ENCODE measurements around the gene FAAH2.
"Not testable (repeated sequence)": the region's sequence is repeated elsewhere in the genome, so short reads cannot be mapped to it uniquely, and the experiment has no call there.

Gene FAAH2

DNA sequence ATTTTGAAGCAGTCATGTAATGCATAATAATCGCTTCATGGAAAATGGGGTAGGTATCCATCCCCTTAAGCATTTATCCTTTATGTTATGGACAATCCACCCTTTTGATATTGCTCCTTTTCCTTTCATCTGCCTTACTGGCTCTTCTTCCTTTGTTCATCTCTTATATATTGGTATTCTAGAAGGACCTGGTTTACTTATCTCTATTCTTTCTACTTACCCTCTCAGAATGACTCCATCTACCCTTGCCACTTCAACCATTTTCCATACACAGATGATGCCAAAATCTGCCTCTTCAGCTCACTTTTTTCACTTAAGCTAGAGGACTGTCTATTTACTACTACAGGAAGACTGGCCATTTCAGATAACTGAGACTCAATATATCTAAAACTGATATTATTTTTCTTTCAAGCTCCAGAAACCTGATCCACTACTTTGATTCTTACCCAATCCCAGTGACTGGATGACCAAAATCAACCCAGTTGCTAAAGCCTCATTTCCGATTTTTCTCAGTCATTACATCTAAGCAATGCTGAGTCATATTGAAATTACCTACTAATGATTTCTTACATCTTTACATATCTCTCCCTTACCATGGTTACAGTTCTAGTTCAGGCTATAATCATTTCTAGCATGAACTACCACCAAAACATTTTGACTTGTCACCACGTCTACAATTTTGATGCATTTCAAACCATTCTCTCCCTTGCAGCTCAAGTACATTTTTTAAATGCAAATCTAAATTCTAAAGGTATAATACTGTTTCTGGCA lies 93.7 kb downstream of the FAAH2 start:
- DNase-seq (ENCODE audit: low read depth in 2 of 2) = no peak

DNA sequence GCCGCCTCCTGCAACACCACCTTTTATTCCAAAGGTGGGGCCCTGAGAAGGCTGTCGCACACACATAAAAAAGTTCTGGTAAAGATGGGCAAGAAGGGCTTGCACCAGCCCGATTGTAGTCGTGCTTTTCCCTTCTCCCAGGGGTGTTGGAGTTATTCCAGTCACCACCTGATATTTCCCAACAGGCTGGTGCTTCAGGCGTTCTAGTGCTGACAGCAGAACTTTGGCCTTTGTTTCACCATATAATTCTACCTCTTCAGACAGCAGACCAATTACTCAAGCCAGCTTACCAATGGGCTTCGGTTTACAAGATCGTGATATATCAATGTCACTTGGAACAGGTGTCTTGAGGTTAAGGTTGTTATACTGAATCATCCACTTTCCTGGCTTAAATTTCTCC lies 107.7 kb downstream of the FAAH2 start:
- DNase-seq (ENCODE audit: low read depth in 2 of 2) = not testable (repeated sequence)

DNA sequence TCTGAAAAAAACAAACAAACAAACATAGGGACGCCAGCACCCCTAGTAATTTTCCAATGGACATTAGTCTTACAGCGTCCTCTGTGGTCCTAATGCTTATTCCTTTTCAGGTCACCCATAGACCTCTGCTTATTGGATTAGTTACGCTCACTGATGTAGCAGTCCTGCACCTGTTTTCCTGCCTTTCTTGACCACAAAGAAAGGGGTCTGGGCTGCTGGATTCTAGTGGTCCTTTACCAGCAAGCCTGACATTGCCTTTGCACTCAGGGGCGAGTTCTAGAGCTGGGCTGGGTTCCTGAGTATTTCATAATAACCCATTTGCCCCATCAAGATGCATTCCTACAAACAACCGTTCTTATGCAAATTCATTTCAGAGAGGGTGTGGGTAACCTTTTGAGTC lies 116.7 kb downstream of the FAAH2 start:
- not testable (repeated sequence) for DNase-seq (ENCODE audit: low read depth in 2 of 2)

DNA sequence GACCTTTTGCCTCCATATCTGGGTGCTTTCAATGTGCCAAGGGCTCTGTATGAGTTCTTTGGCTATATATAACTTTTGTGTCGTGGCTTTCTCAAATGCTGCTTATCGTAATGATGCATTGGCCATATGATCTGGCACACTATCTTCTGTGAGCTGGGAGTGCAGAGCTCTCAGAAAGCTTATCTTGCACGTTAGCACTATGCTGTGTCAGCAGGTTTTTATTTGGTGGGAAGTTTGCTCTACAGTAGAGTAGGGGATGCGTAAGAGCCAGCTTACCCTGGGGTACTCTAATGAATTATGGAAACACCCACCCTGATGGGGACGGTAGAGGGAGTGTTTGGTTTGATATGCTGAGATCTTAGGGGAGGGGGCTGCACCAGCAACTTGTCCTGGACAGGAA lies 119.6 kb downstream of the FAAH2 start:
- DNase-seq (ENCODE audit: low read depth in 2 of 2) = no peak

DNA sequence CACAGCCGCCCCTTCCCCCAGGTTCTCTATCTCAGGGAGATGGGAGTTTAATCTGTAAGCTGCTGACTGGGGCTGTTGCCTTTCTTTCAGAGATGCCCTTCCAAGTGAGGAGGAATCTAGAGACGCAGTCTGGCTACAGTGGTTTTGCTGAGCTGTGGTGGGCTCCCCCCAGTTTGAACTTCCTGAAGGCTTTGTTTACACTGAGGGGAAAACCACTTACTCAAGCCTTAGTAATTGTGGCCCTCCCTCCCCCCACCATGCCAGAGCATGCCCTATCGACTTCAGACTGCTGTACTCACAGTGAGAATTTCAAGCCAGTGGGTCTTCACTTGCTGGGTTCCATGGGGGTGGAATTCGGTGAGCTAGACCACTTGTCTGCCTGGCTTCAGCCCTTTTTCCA lies 131.3 kb downstream of the FAAH2 start:
- no peak for DNase-seq (ENCODE audit: low read depth in 2 of 2)

DNA sequence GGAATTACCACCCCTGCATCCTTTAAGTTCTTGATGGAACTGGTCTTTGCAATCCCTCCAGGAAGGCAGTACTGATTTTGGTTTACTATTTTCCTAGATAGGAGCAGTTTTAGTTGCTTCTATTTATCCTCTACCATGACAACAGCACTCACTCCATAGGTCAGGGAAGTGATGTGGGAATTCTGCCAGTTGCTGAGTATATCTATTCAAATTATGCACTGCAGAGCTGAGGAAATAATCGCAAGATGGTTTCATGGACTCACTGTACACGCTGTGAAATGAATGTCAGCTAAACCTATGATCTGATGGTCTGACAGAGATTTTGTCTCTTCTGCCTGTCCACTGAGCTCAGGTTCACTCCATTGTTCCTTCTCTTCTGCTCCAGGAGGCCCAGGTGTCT lies 135.8 kb downstream of the FAAH2 start:
- DNase-seq (ENCODE audit: low read depth in 2 of 2) = no peak

DNA sequence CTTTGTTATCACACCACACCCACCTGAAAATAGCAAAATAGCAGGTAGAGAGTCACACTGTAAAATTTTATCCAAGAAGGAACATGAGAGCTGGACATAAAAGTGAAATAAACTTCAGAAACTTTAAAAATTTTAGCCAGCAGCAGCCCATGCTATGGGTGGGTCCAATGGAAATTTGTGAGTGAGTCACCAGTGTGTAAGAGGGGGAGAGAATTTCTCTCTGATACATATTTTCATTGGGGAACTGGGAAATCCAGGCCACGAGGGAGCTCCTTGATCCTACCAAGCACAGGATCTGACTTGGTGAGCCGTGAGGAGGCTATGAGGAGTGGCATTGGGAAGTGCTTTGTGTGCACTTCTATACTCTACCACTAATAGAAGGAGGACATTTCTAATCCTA lies 136.3 kb downstream of the FAAH2 start:
- DNase-seq (ENCODE audit: low read depth in 2 of 2) = no peak

DNA sequence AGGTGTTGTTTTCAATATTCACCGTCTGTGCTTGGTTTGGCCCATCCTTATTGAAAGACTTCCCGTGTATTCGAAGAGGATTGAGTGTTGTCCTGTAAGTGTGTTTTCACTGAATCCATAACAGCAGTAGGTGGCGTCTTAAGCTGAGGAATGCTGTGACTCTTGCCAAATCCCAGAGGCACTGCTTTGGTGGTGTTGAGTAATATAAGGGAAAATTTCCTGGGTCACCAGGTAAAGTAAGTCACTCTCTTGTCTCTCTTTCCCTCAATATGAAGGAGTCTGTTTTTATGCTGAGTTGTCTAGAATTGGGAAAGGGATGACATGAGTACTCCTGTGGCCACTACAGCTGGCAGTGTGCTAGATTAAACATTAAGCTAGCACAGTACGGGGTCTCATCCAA lies 158.6 kb downstream of the FAAH2 start:
- no peak for DNase-seq (ENCODE audit: low read depth in 2 of 2)

DNA sequence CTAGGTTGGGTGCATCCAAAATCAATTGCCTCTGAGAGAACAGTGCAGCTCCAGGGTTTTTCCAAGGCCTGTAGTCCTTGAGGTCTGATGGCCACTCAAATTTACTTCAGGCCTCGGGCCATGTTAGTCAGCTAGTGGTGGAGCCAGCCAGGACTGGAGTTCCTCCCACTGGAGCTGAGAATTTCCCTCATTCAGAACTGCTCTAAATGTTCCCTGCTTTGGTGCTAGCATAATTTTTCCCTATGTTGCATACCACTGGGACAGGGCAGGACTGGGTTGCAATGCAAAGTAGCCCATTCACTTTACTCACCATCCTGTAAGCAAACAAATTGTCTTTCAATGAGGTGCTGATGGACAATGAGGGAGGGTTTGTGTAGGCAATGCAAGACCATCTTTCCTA lies 159.3 kb downstream of the FAAH2 start:
- DNase-seq (ENCODE audit: low read depth in 2 of 2) = no peak

DNA sequence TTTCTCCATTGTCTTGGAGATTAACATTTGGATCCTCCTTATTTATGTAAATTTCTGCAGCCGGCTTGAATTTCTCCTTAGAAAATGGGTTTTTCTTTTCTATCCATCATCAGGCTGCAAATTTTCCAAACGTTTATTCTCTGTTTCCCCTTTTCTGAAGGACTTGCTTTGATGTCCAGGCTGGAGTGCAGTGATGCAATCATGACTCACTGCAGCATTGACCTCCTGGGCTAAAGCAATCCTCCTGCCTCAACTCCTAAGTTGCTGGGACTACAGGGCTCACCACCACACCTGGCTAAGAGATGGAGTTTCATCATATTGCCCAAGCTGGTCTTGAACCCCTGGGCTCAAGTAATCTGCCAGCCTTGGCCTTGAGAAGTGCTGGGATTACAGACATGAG lies 161.3 kb downstream of the FAAH2 start:
- no peak for DNase-seq (ENCODE audit: low read depth in 2 of 2)

DNA sequence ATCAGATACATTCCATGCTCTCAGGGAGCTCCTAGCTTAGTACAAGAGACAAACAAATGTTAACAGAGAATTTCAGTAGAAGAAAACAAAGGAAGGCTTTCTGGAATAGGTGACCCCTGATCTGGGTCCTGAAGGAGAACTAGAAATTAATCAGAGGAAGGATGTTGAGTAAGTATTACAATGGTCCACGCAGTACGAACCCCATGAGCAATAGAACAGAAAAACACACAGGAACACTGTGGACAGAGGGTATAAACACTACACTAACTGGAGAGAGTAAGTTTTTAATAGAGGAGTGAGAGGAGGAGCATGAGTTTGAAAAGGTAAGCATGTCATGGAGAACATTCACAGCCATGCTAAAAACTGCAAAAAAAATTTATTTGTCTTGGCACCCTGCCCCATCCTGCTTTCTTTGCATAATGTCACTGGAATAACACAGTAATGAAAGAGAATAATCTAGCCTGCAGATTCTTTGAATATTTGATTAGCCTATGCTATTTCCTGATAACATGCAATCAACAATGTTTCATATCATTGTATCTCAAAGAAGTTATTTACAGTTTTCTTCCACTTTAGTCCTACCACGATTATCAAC lies 165.0 kb downstream of the FAAH2 start:
- no peak for DNase-seq (ENCODE audit: low read depth in 2 of 2)

DNA sequence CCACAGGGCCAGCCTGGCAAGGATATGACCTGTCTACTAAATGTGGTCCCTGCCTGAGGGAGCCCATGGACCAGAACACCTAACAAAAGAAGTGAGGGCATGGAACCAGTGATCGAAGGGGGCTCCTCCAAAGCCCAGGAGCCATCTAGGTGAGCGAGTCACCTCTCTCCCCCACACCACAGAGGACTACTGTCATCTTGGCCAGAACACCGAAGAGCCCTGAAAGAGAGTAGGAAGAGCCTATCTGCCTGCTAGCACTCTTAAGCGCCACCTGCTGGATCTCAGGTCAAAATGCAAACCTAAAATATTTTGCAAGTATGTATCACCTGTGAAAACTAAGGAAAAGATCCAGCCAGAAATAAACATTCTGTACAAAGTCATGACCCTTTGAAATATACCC lies 167.4 kb downstream of the FAAH2 start:
- no peak for DNase-seq (ENCODE audit: low read depth in 2 of 2)

DNA sequence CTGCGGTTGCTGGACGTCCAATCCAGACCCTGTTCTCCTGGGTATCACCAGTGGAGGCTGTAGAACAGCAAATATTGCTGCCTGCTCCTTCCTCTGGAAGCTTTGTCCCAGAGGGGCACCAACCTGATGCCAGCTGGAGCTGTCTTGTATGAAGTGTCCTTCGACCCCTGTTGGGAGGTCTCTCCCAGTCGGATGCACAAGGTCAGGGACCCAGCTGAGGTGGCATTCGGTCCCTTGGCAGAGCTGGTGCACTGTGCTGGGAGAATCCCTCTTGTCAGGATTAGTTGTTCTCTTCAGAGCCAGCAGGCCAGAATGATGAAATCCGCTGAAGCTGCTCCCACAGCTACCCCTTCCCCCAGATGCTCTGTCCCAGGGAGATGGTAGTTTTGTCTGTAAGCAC lies 195.0 kb downstream of the FAAH2 start:
- DNase-seq (ENCODE audit: low read depth in 2 of 2) = no peak

DNA sequence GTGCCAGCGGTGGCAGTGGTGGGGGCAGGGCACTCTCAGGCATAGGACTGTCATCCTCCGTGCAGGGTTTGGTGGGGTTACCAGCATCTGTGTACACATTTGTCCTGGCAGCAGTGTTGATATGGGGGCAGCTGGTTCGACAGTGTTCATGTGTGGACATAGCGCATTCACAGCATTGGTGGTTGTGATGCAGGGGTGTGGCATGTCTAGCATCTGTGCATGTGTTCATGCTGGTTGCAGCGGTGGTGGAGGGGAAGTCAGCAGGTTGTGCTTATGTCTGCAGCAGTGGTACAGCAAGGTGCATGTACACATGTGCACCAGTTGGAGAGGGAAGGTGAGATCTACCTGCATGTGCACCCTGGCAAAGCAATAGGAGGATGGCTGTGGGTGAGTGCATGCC lies 230.0 kb downstream of the FAAH2 start:
- DNase-seq (ENCODE audit: low read depth in 2 of 2) = no peak

DNA sequence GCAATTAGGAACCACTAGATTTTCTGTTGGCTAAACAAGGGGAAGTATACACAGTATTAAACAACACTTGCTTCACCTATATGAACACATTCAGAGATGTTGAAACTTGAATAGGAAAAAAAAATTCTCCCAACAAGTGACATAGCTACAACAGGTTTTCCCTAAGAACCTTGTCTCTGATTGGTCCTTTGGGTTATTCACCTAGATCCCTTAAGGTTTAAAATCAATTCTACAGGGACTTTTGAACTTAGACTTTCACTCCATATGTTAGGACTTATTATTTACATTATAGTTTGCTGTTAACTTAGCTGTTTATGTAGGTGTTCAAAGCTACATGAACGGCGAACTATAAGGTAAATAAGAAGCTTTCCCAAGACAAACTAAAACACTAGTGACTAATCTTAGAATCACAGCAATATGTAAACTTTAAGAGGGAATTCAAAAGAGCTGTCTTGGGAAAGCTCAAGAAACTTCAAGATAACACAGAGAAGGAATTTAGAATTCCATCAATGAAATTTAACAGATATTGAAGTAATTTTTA lies 233.1 kb downstream of the FAAH2 start:
- DNase-seq (ENCODE audit: low read depth in 2 of 2) = no peak

DNA sequence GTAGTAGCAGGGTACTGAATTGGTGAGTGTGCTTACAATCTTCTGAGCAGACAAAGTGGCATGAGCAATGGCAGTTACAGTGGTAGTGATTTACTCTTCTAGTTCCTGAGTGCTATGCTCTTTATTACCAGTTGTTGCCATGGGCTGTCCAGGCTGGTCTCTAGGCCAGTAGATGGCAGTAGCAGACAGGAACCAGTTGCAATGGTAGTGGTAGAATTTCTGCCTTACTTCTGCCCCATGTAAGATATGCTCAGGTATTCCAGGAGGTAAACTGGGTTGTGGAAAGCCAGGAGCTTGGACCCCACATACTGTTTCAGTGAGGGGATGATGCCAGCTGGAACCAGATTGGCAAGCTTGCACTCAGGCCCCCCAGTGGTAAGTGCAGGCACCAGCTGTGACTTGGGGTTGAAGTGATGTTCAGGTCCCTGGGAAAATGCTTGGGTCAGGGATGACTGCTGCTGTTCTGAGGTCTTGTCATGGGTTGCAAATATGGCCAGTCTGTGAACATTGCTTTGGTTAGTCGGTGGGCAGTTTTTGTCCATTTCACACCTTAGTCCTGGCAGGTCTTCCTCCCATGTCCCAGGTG lies 242.3 kb downstream of the FAAH2 start:
- DNase-seq (ENCODE audit: low read depth in 2 of 2) = no peak
